Gastrocnemius medialis (tissue), 4 donors: Measurements from ENCODE around the gene TBC1D22B. TPM values are rescaled to one million over a fixed set of nuclear protein-coding genes. Genes with fewer than 3 reads are reported as not detected.

Experiments
- ATAC-seq, 2 donors: fragments of 150-250 bp; one replicate each; pipeline ENCODE4 v1.9.1; 2016
- DNase-seq, 2 donors: peaks; one replicate each; pipeline ENCODE4 v3.0.0-alpha.2; 2019
- H3K27ac ChIP-seq, 4 donors: fragments of 200-600 bp; sonication (generic); 1 replicate in 1 of 4; 2 replicates in 3 of 4; pipeline ENCODE4 v1.5.1; 2016 to 2018; ENCODE audit warnings: mild to moderate bottlenecking in 2 of 4, moderate library complexity in 1 of 4
- H3K27me3 ChIP-seq, 3 donors: fragments of 200-600 bp; sonication (generic) in 2 of 3; 1 replicate in 1 of 3; 2 replicates in 2 of 3; pipeline versions ENCODE4 v1.5.1 to v1.6.0; 2016 to 2019; ENCODE audit warnings: mild to moderate bottlenecking in 1 of 3, moderate library complexity in 1 of 3
- H3K36me3 ChIP-seq, 2 donors: fragments of 200-600 bp; sonication (generic) in 1 of 2; one replicate each; pipeline ENCODE4 v1.5.1; 2017 to 2018
- H3K4me1 ChIP-seq, 2 donors: fragments of 200-600 bp; sonication (generic) in 1 of 2; one replicate each; pipeline ENCODE4 v1.5.1; 2016 to 2017; ENCODE audit warnings: mild to moderate bottlenecking in 2 of 2
- H3K4me3 ChIP-seq, 4 donors: fragments of 200-600 bp; sonication (generic) in 3 of 4; 1 replicate in 1 of 4; 2 replicates in 3 of 4; pipeline ENCODE4 v1.5.1; 2016 to 2019; ENCODE audit warnings: mild to moderate bottlenecking in 2 of 4
- H3K9me3 ChIP-seq, 3 donors: fragments of 200-600 bp; sonication (generic) in 2 of 3; 1 replicate in 1 of 3; 2 replicates in 2 of 3; pipeline ENCODE4 v1.5.1; 2016 to 2019
- CTCF ChIP-seq, 5 experiments: fragments of 450-650 bp in 3 of 5; fragments of 200-600 bp in 2 of 5; sonication (generic) in 2 of 5; IDR thresholded peaks in 4 of 5; conservative IDR thresholded peaks in 1 of 5; 1 replicate in 4 of 5; 2 replicates in 1 of 5; pipeline ENCODE4 v1.5.1; 2016 to 2019; ENCODE audit warnings: antibody characterized with exemption in 5 of 5, mild to moderate bottlenecking in 3 of 5, moderate library complexity in 3 of 5
- POLR2A ChIP-seq, 2 donors: fragments of 450-650 bp; IDR thresholded peaks; one replicate each; pipeline ENCODE4 v1.6.1; 2017; ENCODE audit warnings: antibody characterized with exemption in 2 of 2, mild to moderate bottlenecking in 2 of 2, moderate library complexity in 2 of 2
- in situ Hi-C, 4 donors: fragments of 200-750 bp; cut with MboI; loops; one replicate each; pipeline versions ENCODE4 v1.15.0 to v1.8.0; 2017; ENCODE audit warnings: low sequenced_read_pairs in 4 of 4
- intact Hi-C: fragments of 100-400 bp; cut with DNase I; formaldehyde crosslinking; loops from one replicate; pipeline ENCODE4 v1.15.1; 2023; ENCODE audit warnings: low total_unique reads
- total RNA-seq, 4 donors: library from RNA; depleted of rRNA; stranded (reverse); fragments of >200 nt; gene quantifications; one replicate each; pipeline versions ENCODE4 v1.1.0 to v1.2.3, GENCODE V29; 2016

TBC1D22B gene
- total RNA-seq, 4 donors from 2014 or later = 6.3 to 12.3 (median 7.7) TPM

- in situ Hi-C loops (loop anchor here in 1 of 4 donors (25.0 kb wide), 1 partner anchor 224 kb away; no protein-coding TSS in a partner anchor), intact Hi-C loops (no loop called here)
- ATAC-seq = no peak
- no peak for DNase-seq
- Histone ChIP-seq H3K36me3 (no peaks in the 10 kb centered on the region), H3K9me3 (no peaks in the 10 kb centered on the region), H3K4me1 (peaks cover 9 to 12% of the 10 kb centered on the region in 2 donors), H3K27ac (no peak overlapping the region), H3K4me3 (no peak overlapping the region), H3K27me3 (no peaks in the 10 kb centered on the region)
- TF ChIP-seq POLR2A (IDR thresholded peaks at IDR 0.05) (no peak), CTCF (IDR thresholded peaks at IDR 0.05 in 4 of 5, conservative IDR thresholded peaks at IDR 0.05 in 1 of 5) (no peak)
Measured at GRCh38 chr6:37338745-37339255, 81.2 kb downstream of the TBC1D22B start.

GRCh38 chr6:37339741-37340638 lies 82.4 kb downstream of the TBC1D22B start:
- ATAC-seq (no peak), DNase-seq (no peak)
- Histone ChIP-seq H3K9me3 (no peaks in the 10 kb centered on the region), H3K4me3 (no peak overlapping the region), H3K27ac (no peak overlapping the region), H3K27me3 (no peaks in the 10 kb centered on the region), H3K36me3 (no peaks in the 10 kb centered on the region), H3K4me1 (peaks cover under 1 to 4% of the 10 kb centered on the region in 2 donors)
- TF ChIP-seq CTCF (IDR thresholded peaks at IDR 0.05 in 4 of 5, conservative IDR thresholded peaks at IDR 0.05 in 1 of 5) (no peak), POLR2A (IDR thresholded peaks at IDR 0.05) (no peak)
- intact Hi-C loops (no loop called here), in situ Hi-C loops (loop anchor here in 1 of 4 donors (25.0 kb wide), 1 partner anchor 222 kb away; no protein-coding TSS in a partner anchor)

- no peak overlapping the region for H3K27ac ChIP-seq
- H3K4me1 ChIP-seq = peaks cover 0 to 4% of the 10 kb centered on the region in 2 donors
- in situ Hi-C loops = loop anchor here in 1 of 4 donors (25.0 kb wide), 1 partner anchor 222 kb away; no protein-coding TSS in a partner anchor
- no peak for TF ChIP-seq CTCF (IDR thresholded peaks at IDR 0.05 in 4 of 5, conservative IDR thresholded peaks at IDR 0.05 in 1 of 5)
- ATAC-seq (peak in 1 of 2 donors; percentile 54), DNase-seq (no peak)
- no peaks in the 10 kb centered on the region for H3K36me3 ChIP-seq
- intact Hi-C loops = no loop called here
- H3K9me3 ChIP-seq = no peaks in the 10 kb centered on the region
- H3K4me3 ChIP-seq = no peak overlapping the region
- no peaks in the 10 kb centered on the region for H3K27me3 ChIP-seq
Measured at GRCh38 chr6:37340639-37340943, 83.0 kb downstream of the TBC1D22B start.

- peaks cover 0 to 4% of the 10 kb centered on the region in 2 donors for H3K4me1 ChIP-seq
- no peak overlapping the region for H3K27ac ChIP-seq
- no peaks in the 10 kb centered on the region for H3K36me3 ChIP-seq
- DNase-seq = no peak
- H3K9me3 ChIP-seq = no peaks in the 10 kb centered on the region
- in situ Hi-C loops (loop anchor here in 1 of 4 donors (25.0 kb wide), 1 partner anchor 219 kb away; no protein-coding TSS in a partner anchor), intact Hi-C loops (no loop called here)
- no peak for ATAC-seq
- TF ChIP-seq CTCF (IDR thresholded peaks at IDR 0.05 in 4 of 5, conservative IDR thresholded peaks at IDR 0.05 in 1 of 5) (no peak), POLR2A (IDR thresholded peaks at IDR 0.05) (no peak)
- no peaks in the 10 kb centered on the region for H3K27me3 ChIP-seq
- no peak overlapping the region for H3K4me3 ChIP-seq
Measured at GRCh38 chr6:37343248-37343647, 85.7 kb downstream of the TBC1D22B start.
